Measurements from ENCODE around the gene RCSD1.

Gene RCSD1

GRCh38 chr1:167670563-167670962, 40.5 kb downstream of the RCSD1 start:
- no peak for DNase-seq

- no peak for DNase-seq
Observed at GRCh38 chr1:167671727-167672511, 41.9 kb downstream of the RCSD1 start.

GRCh38 chr1:167672831-167673230, 42.8 kb downstream of the RCSD1 start:
- DNase-seq, result no peak

GRCh38 chr1:167673265-167673664, 43.2 kb downstream of the RCSD1 start:
- DNase-seq, result no peak

GRCh38 chr1:167674156-167674555, 44.1 kb downstream of the RCSD1 start:
- no peak for DNase-seq

- DNase-seq, result no peak
Observed at GRCh38 chr1:167675440-167675839, 45.4 kb downstream of the RCSD1 start.

GRCh38 chr1:167676205-167676915, 46.3 kb downstream of the RCSD1 start:
- no peak for DNase-seq

- no peak for DNase-seq
Observed at GRCh38 chr1:167676916-167677848, 47.1 kb downstream of the RCSD1 start.

GRCh38 chr1:167678422-167678821, 48.4 kb downstream of the RCSD1 start:
- no peak for DNase-seq

GRCh38 chr1:167678838-167679237, 48.8 kb downstream of the RCSD1 start:
- no peak for DNase-seq

- no peak for DNase-seq
Observed at GRCh38 chr1:167679714-167680113, 49.7 kb downstream of the RCSD1 start.

GRCh38 chr1:167681024-167681423, 51.0 kb downstream of the RCSD1 start:
- no peak for DNase-seq

- no peak for DNase-seq
Observed at GRCh38 chr1:167681451-167682098, 51.5 kb downstream of the RCSD1 start.

- DNase-seq, result no peak
Observed at GRCh38 chr1:167683226-167683625, 53.2 kb downstream of the RCSD1 start.

- DNase-seq, result no peak
Observed at GRCh38 chr1:167683641-167684502, 53.8 kb downstream of the RCSD1 start.

GRCh38 chr1:167685844-167686243, 55.8 kb downstream of the RCSD1 start:
- DNase-seq, result no peak

- DNase-seq, result peak; percentile 87
Observed at GRCh38 chr1:167687919-167688519, 58.0 kb downstream of the RCSD1 start.

- DNase-seq, result no peak
Observed at GRCh38 chr1:167689567-167689920, 59.5 kb downstream of the RCSD1 start.

- DNase-seq, result no peak
Observed at GRCh38 chr1:167690053-167690452, 60.0 kb downstream of the RCSD1 start.

GRCh38 chr1:167693425-167694045, 63.5 kb downstream of the RCSD1 start:
- no peak for DNase-seq

GRCh38 chr1:167694691-167695090, 64.7 kb downstream of the RCSD1 start:
- DNase-seq, result no peak
